SHP77 (cell line): ENCODE results near the gene KRTAP9-7.

Experiments
- DNase-seq, 2 experiments: peaks; one replicate each; lab custom pipeline; 2025; lab: John Stamatoyannopoulos, UW

The KRTAP9-7 gene

GRCh38 chr17:41271858-41272257, 3.6 kb upstream of the KRTAP9-7 start:
- DNase-seq, result no peak

- no peak for DNase-seq
Measured at GRCh38 chr17:41278176-41278955, 2.9 kb downstream of the KRTAP9-7 start.

- DNase-seq, result no peak
Measured at GRCh38 chr17:41284043-41284442, 8.5 kb downstream of the KRTAP9-7 start.

DNA sequence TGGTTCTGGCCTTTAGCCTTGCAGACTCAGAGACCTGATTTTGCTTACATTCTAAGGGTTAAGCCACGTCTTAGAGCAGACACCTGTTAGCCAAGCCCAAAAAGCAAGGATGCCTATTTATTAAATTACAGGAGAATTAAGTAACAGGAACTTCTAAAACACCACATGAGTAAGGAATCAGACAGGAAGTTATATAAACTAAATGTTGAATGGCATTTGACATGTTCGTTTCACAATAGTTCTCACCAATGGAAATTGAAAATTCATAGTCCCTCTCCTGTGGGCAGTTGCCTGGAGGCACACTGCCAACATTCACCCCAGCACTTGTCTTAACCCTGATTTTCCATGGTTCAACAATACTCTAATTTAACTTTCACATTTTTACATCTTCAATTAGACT, 9.0 kb downstream of the KRTAP9-7 start:
- no peak for DNase-seq

DNA sequence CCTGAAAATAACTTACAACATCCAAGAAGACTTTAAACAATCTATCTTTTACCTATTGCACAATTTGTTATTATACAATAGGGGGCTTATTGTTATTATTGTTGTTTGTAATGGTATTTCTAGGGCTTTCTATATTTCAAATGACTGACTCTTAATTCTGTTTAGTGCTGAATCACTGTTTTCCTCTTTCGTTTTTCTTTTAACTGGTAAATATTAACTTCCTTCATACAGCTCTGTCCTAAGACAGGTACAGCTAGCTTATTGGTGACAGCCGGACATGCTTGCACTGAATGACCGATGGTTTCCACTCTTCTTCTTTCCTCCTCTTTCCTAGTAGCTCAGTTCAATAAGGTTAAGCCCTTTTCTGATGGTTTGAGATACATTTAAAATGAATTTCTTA, 11.6 kb downstream of the KRTAP9-7 start:
- DNase-seq, result no peak

DNA sequence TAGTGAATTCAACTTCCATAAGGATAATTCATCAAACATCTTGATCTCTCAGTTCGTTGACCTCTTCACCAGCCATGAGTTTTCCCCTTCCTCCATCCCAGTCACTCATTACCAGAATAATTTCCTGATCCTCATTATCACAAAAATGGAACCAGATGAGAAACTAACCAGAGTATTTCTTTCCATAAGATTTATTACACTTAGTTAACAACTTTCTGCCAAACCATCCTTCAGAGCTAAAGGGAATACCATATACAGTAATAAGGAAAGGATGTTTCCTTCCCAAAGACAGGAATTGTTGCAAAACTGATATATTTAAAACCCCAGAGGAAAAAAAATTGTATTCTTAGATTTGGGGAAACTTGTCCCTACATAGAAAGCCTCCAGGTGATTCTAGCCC, 18.5 kb downstream of the KRTAP9-7 start:
- DNase-seq, result no peak

GRCh38 chr17:41296846-41297245, 21.3 kb downstream of the KRTAP9-7 start:
- no peak for DNase-seq

- no peak for DNase-seq
Measured at GRCh38 chr17:41298458-41299135, 23.1 kb downstream of the KRTAP9-7 start.

DNA sequence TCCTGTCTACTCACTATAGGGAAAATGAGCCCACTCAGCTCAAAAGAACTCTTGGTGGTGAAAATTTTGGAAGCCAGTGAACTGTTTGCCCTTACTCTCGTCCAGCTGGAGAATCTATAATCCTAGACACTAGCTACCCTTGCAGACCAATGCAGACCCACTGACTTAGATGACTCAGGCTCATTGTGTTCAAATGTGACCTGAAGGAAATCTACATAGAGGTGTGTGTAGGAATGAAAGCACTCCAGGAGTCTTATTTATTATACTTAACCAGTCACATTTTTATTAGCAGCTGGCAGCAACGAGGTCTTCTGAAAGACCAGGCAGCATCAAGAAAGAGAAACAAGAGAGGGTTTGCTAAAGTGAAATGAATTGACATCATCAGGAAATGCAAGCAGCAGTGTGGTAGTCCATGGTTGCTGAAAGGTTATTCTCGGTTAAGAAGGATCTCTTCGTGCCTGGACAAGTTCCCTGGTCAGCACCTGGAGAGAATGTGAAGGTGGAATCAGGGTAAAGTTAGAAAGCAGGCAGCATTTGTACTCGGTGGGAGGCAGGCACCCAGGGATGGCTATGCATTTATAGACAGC, 25.8 kb downstream of the KRTAP9-7 start:
- no peak for DNase-seq

DNA sequence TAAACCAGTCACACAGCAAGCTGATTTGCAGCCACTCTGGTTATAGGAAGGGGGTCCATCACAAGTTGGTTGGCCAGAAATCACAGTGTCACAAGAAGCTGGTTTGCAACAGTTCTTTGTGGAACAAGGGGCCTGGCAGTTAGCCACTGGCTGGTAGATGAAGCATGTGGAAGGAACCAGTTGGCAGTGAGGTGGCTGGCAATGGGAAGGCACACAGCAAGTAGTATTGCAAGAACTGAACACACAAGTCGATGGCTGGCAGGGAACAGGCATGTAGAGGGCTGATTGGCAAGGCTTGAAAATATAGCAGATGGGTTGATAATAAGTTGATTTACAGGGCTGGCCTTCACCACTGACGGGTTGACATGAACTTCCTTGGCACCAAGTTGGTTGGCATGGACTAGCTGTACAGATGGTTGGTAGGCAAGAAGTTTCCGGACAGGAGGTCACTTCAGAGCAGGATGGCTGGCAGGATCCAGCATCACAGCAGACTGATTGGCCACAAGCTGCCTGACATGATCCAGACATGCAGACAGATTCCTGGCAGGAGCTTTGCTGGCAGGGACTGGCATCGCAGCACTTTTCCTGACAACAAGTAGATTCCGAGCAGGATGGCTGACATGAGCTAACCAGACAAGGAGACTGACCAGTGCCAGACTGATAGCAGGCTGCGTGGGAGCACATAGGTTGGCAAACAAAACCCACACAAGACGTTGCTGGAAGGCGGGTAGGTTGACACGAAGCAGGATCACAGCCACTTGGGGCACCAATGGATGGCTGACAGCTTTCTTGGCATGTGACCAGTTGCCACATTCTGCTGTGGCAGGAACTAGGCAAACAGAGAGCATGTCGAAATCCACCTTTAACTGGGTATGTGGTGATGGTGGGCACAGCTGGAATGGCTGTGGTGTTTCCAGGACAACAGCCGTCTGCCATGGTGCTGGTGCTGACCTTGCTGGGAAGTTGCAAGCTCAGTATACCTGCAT, 26.7 kb downstream of the KRTAP9-7 start, which contains the start of gene KRTAP29-1:
Gene KRTAP29-1 (minus strand): TSS at position 936 of the 986 bp plus-strand sequence. CDS start 0 bp downstream, at position 936.
- no peak for DNase-seq

DNA sequence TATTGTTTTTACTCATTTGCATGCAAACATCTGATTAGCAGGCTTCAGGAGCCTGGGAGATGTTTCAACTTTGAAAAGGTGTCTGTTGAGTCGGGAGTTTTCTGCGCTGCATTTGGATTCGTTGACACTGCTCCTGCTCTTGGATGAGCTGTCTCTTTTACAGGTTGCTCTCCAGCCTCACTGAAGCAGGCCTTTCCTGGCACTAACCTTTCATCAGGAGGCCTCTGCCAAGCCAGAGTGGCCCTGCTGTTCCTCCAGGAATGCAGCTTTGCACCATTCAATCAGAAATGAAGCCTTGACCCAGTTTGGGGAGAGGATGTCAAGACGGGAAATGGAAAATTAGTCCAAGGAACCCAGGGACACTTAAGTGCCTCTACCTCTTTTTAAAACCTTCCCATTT, 27.5 kb downstream of the KRTAP9-7 start:
- DNase-seq, result no peak

DNA sequence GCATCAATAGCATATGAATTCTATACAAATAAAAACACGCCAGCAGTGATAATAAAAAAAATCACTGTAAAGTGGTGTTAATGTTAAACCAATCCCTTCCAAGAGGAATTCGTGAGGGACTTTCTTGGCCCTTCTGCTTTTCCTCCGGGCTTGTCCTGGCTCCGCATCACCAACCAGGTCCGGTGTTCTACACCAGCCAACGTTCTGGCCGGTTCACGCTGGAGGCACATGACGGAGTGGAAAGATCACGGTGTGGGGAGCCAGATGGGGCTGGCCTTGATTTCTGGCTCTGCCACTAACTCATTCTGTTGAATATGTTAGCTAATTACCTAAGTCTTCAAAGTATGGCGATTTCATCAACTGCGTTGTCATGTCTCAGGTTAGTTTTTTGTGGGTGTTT, 28.6 kb downstream of the KRTAP9-7 start:
- DNase-seq, result no peak

- DNase-seq, result no peak
Measured at GRCh38 chr17:41307647-41308046, 32.1 kb downstream of the KRTAP9-7 start.

- DNase-seq, result peak; percentile 2 to 40
Measured at GRCh38 chr17:41308251-41308917, 32.9 kb downstream of the KRTAP9-7 start.

DNA sequence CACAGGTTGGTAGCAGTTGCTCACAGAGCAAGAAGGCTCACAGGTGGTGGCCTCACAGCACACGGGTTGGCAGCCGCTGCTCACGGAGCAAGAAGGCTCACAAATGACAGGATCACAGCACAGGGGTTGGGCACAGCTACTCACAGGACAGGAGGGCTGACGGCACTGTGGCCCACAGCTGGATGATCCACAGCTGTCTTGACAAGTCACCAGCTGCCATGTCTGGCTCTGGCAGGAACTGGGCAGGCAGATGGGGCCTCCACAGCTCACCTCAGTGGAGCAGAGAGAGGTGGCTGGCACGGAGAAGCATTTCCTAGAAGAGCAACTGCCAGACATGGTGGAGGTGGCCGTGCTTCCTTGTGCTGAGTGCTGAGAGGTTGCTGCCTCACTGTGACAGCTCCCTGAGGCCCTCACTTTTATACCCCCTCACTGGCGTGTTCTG, 33.4 kb downstream of the KRTAP9-7 start, which contains the start of gene KRTAP16-1:
Gene KRTAP16-1 (minus strand): TSS at position 392 of the 442 bp plus-strand sequence. CDS start 56 bp downstream, at position 336.
- peak in 1 of 2 experiments; percentile 32 for DNase-seq

GRCh38 chr17:41311111-41311510, 35.6 kb downstream of the KRTAP9-7 start:
- DNase-seq, result no peak

GRCh38 chr17:41315204-41315794, 39.8 kb downstream of the KRTAP9-7 start, which contains the start of gene KRTAP17-1:
Gene KRTAP17-1, minus strand, starts transcription at chr17:41315710. Its CDS starts 60 bp downstream, at chr17:41315650.
- no peak for DNase-seq

GRCh38 chr17:41315814-41316445, 40.4 kb downstream of the KRTAP9-7 start:
- no peak for DNase-seq

DNA sequence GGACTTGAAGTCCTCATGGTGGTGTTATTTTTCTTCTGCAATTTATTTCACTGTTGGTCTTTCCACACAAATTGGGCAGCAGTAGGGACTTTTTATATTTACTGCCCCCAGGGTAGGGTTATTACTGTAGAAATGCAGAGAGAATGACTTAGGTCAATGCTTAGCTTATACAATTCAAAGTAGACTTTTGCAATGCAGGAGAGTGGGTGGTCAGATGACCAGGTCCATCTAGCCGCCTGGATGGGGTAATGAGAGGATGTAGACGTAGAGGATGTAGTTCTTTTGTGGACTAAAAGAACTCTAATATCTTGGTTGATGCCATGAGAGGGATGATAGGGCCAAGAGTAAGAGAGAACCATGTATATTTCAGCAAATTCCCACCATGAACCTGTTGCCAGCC, 42.7 kb downstream of the KRTAP9-7 start:
- no peak for DNase-seq
